PC-9 (cell line): ENCODE measurements around the gene HNRNPF. TPM values are rescaled to one million over a fixed set of nuclear protein-coding genes. Genes with fewer than 3 reads are reported as not detected.

ENCODE experiments used
- BruUV-seq: library from RNA; stranded (reverse); fragments of 400-500 nt; replicated peaks from 2 replicates; lab custom pipeline; 2021; lab: Mats Ljungman, UMichigan
- CTCF ChIA-PET: fragments of 300-600 bp; sonication (Branson Sonifier 250); formaldehyde crosslinking; loops from one replicate; lab custom pipeline; 2022; ENCODE audit warnings: antibody characterized with exemption; lab: Charles Lee
- POLR2A ChIA-PET: fragments of 300-600 bp; sonication (Branson Sonifier 250); formaldehyde crosslinking; loops from one replicate; lab custom pipeline; 2022; ENCODE audit warnings: antibody characterized with exemption; ENCODE audit not compliant: unreplicated experiment; lab: Charles Lee
- DNase-seq, 2 experiments: peaks; one replicate each; pipeline versions ENCODE4 v3.0.0 to v3.0.0-alpha.2; 2015 to 2022; ENCODE audit warnings: mixed read lengths in 1 of 2
- H2AFZ ChIP-seq: fragments of 200-600 bp; sonication (generic); 2 replicates; pipeline ENCODE4 v1.8.1; 2017; ENCODE audit warnings: antibody characterized with exemption
- H3F3A ChIP-seq: fragments of 200-600 bp; sonication (generic); 2 replicates; pipeline ENCODE4 v1.8.1; 2017; ENCODE audit warnings: antibody characterized with exemption, mild to moderate bottlenecking, low read depth; ENCODE audit not compliant: insufficient read depth
- H3K27ac ChIP-seq: fragments of 200-600 bp; sonication (generic); 2 replicates; pipeline ENCODE4 v1.6.1; 2016; ENCODE audit warnings: mixed run types
- H3K27me3 ChIP-seq: fragments of 200-600 bp; sonication (generic); 2 replicates; pipeline ENCODE4 v1.6.1; 2016; ENCODE audit warnings: low read depth, mixed run types; ENCODE audit not compliant: insufficient read depth
- H3K36me3 ChIP-seq: fragments of 200-600 bp; sonication (generic); 2 replicates; pipeline ENCODE4 v1.6.1; 2016; ENCODE audit warnings: low read depth, mixed run types
- H3K4me1 ChIP-seq: fragments of 200-600 bp; sonication (generic); replicated peaks from 2 replicates; pipeline ENCODE4 v1.6.1; 2016; ENCODE audit warnings: mixed run types; ENCODE audit not compliant: insufficient read depth
- H3K4me2 ChIP-seq: fragments of 200-600 bp; sonication (generic); 2 replicates; pipeline ENCODE4 v1.6.1; 2017; ENCODE audit warnings: mixed run types
- H3K4me3 ChIP-seq: fragments of 200-600 bp; sonication (generic); 2 replicates; pipeline ENCODE4 v1.6.1; 2016; ENCODE audit warnings: mixed run types
- H3K79me2 ChIP-seq: fragments of 200-600 bp; sonication (generic); 2 replicates; pipeline ENCODE4 v1.6.1; 2017; ENCODE audit warnings: low read depth, mixed run types
- H3K9me2 ChIP-seq: fragments of 200-600 bp; sonication (generic); 2 replicates; pipeline ENCODE4 v1.8.1; 2017; ENCODE audit warnings: mild to moderate bottlenecking; ENCODE audit not compliant: insufficient read depth
- H3K9me3 ChIP-seq: fragments of 200-600 bp; sonication (generic); 2 replicates; pipeline ENCODE4 v1.8.1; 2016; ENCODE audit warnings: low read depth; ENCODE audit not compliant: insufficient read depth
- H4K20me1 ChIP-seq: fragments of 200-600 bp; sonication (generic); 2 replicates; pipeline ENCODE4 v1.8.1; 2017; ENCODE audit not compliant: insufficient read depth
- CTCF ChIP-seq: fragments of 200-600 bp; sonication (generic); conservative IDR thresholded peaks from 2 replicates; pipeline ENCODE4 v1.6.1; 2017; ENCODE audit warnings: mixed run types, antibody characterized with exemption, mild to moderate bottlenecking, moderate library complexity
- EZH2 ChIP-seq: fragments of 200-600 bp; sonication (generic); IDR thresholded peaks from 2 replicates; pipeline ENCODE4 v1.8.0; 2017; ENCODE audit warnings: antibody characterized with exemption, low read depth
- intact Hi-C: fragments of 100-400 bp; cut with micrococcal nuclease; formaldehyde crosslinking; loops from one replicate; pipeline ENCODE4 v1.10.0; 2022; ENCODE audit not compliant: unreplicated experiment
- total RNA-seq: library from RNA; stranded (reverse); gene quantifications from 2 replicates; pipeline ENCODE4 v1.2.3, GENCODE V29; 2021

HNRNPF gene
- total RNA-seq, 1 experiment from 2014 or later, result 337 TPM

- intact Hi-C loops, result no loop called here
- Histone ChIP-seq H3K4me2 (no peak overlapping the region), H3K27ac (no peak overlapping the region), H4K20me1 (no peaks in the 10 kb centered on the region), H3K4me3 (no peak overlapping the region), H3K27me3 (no peaks in the 10 kb centered on the region), H3K9me3 (no peaks in the 10 kb centered on the region), H3K9me2 (no peaks in the 10 kb centered on the region), H2AFZ (no peak overlapping the region), H3K4me1 (peaks cover 28% of the 10 kb centered on the region), H3F3A (peaks cover 40% of the 10 kb centered on the region), H3K36me3 (no peaks in the 10 kb centered on the region), H3K79me2 (0 out of 2 replicates have a peak, but pooled peaks cover 3% of the 10 kb centered on the region)
- BruUV-seq, result no TSS peak
- POLR2A ChIA-PET, result no interaction called here
- TF ChIP-seq CTCF (no peak), EZH2 (no peak)
- CTCF ChIA-PET, result interaction anchor here (0.6 kb wide), 1 partner anchor 15 kb away, joined by 13 read pairs; no protein-coding TSS in a partner anchor
- no peak for DNase-seq
Observed at GRCh38 chr10:43360086-43360485, 48.9 kb downstream of the HNRNPF start.

GRCh38 chr10:43355749-43356371, 53.1 kb downstream of the HNRNPF start:
- ChIA-PET POLR2A (interaction anchor here (0.5 to 0.7 kb wide), 4 partner anchors 18 to 668 kb away, joined by 3 to 7 read pairs (median 5); no protein-coding TSS in a partner anchor), CTCF (interaction anchor here (0.7 kb wide), 3 partner anchors 22 to 152 kb away, joined by 3 to 8 read pairs (median 4); no protein-coding TSS in a partner anchor)
- H3K36me3 ChIP-seq, result no peaks in the 10 kb centered on the region
- no peak for TF ChIP-seq EZH2
- TF ChIP-seq CTCF, result peak; percentile 38; the same call in 1 of the 2 replicates
- H3K79me2 ChIP-seq, result no peaks in the 10 kb centered on the region
- H3K27ac ChIP-seq, result peak overlapping the region; percentile 88
- H3K27me3 ChIP-seq, result no peaks in the 10 kb centered on the region
- H4K20me1 ChIP-seq, result no peaks in the 10 kb centered on the region
- intact Hi-C loops, result loop anchor here (2.0 kb wide), 2 partner anchors 21 to 41 kb away; no protein-coding TSS in a partner anchor
- H3K4me1 ChIP-seq, result peaks cover 45% of the 10 kb centered on the region
- no peaks in the 10 kb centered on the region for H3K9me3 ChIP-seq
- H3K4me3 ChIP-seq, result no peak overlapping the region
- peak overlapping the region; percentile 61 for H3K4me2 ChIP-seq
- no peak overlapping the region for H2AFZ ChIP-seq
- peak; percentile 65 to 100 for DNase-seq
- no peaks in the 10 kb centered on the region for H3K9me2 ChIP-seq
- peaks cover 54% of the 10 kb centered on the region for H3F3A ChIP-seq
- no TSS peak for BruUV-seq

- BruUV-seq, result no TSS peak
- no peaks in the 10 kb centered on the region for H3K79me2 ChIP-seq
- no peaks in the 10 kb centered on the region for H3K27me3 ChIP-seq
- TF ChIP-seq CTCF, result no peak
- TF ChIP-seq EZH2, result no peak
- CTCF ChIA-PET, result interaction anchor here (0.5 to 0.7 kb wide), 3 partner anchors 23 to 152 kb away, joined by 4 to 8 read pairs (median 5); no protein-coding TSS in a partner anchor
- no peaks in the 10 kb centered on the region for H3K9me3 ChIP-seq
- no peak for DNase-seq
- peaks cover 54% of the 10 kb centered on the region for H3F3A ChIP-seq
- H3K4me1 ChIP-seq, result peaks cover 54% of the 10 kb centered on the region
- no peak overlapping the region for H3K4me3 ChIP-seq
- no peaks in the 10 kb centered on the region for H3K36me3 ChIP-seq
- H2AFZ ChIP-seq, result no peak overlapping the region
- intact Hi-C loops, result loop anchor here (2.0 to 5.0 kb wide), 3 partner anchors 22 to 82 kb away; partner anchors contain the start of gene ZNF487
- peak overlapping the region; percentile 80 for H3K27ac ChIP-seq
- no peaks in the 10 kb centered on the region for H4K20me1 ChIP-seq
- peak overlapping the region; percentile 52 for H3K4me2 ChIP-seq
- no peaks in the 10 kb centered on the region for H3K9me2 ChIP-seq
- POLR2A ChIA-PET, result no interaction called here
Observed at GRCh38 chr10:43354879-43355380, 54.1 kb downstream of the HNRNPF start.
